ENCODE results near the gene NDUFAF3.
"Not testable (repeated sequence)": the region's sequence is repeated elsewhere in the genome, so short reads cannot be mapped to it uniquely, and the experiment has no call there.

Gene NDUFAF3

DNA sequence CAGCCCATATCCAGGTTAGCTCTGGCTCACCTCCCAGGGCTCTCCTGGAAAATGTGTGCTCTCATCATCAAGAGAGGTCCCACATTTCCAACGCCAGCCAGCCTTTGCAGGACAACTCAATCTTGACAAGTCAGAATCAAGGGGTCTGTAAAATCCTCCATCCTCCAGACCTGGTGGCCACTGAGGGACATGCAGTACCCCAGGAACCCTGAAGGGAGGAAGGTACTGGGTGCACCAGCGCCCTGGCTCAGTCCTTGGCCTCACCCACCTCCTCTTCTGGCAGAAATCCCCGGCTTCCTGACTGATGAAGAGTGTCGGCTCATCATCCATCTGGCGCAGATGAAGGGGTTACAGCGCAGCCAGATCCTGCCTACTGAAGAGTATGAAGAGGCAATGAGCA is 20.8 kb upstream of the NDUFAF3 start:
- DNase-seq = no peak

DNA sequence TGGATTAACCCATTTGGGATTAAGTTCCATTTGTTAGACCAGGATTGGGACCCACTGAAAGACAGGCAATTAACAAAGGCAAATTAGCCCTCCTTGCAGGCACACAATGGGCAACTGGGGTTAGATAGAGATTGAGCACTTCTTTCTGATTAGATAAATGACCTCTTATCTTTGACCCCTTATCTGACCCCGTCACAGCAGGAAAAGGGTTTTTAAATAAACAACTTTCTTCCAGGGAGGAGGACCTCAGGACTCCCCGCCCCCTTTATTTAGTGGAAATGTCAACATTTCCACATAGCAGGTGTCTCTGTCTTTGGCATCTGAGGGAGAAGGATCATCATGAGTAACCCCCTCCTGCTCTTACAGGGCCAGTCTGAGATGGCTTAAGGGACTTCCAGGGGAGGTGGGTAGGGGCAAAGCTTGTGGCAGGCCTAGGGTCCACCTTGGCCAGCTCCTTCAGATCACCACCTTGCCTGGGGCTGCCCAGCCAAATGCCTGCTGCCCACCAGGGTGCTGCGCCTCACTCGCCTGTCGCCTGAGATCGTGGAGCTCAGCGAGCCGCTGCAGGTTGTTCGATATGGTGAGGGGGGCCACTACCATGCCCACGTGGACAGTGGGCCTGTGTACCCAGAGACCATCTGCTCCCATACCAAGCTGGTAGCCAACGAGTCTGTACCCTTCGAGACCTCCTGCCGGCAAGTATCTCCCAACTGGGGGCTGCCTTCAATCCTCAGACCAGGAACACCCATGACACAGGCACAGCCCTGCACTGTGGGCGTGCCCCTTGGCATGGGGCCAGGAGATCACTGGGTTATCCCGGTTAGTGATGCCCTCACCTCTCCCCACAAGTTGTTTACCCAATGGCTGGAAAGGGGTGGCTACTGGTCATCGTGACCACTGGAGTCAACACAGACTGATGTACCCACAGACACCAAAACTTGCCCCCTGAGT is 17.3 kb upstream of the NDUFAF3 start:
- DNase-seq = no peak

- DNase-seq = no peak
These were observed 16.6 kb upstream of the NDUFAF3 start for GRCh38 chr3:49005303-49005680.

GRCh38 chr3:49005998-49006397 is 15.9 kb upstream of the NDUFAF3 start:
- no peak for DNase-seq

DNA sequence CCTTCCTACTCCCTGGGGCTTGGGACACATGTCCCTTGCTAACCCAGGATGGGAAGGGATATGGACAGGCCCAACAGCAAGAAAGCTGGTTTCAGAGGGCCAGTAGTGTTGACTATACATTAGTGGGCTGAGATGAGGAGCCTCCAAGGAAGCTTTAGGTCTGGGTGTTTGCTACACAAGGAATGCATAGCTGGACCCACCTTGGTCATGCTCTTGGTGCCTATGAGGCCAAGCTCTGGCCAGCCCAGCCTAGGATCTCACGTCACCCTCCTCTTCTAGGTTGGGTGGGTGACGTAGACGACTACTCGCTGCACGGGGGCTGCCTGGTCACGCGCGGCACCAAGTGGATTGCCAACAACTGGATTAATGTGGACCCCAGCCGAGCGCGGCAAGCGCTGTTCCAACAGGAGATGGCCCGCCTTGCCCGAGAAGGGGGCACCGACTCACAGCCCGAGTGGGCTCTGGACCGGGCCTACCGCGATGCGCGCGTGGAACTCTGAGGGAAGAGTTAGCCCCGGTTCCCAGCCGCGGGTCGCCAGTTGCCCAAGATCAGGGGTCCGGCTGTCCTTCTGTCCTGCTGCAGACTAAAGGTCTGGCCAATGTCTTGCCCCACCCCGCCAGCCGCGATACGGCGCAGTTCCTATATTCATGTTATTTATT is 15.4 kb upstream of the NDUFAF3 start:
- no peak for DNase-seq

GRCh38 chr3:49007068-49007770 is 14.7 kb upstream of the NDUFAF3 start, which contains the start of gene WDR6:
Gene WDR6, plus strand, starts transcription at chr3:49007391. Its CDS starts 41 bp downstream, at chr3:49007432.
- DNase-seq = peak; percentile 99

DNA sequence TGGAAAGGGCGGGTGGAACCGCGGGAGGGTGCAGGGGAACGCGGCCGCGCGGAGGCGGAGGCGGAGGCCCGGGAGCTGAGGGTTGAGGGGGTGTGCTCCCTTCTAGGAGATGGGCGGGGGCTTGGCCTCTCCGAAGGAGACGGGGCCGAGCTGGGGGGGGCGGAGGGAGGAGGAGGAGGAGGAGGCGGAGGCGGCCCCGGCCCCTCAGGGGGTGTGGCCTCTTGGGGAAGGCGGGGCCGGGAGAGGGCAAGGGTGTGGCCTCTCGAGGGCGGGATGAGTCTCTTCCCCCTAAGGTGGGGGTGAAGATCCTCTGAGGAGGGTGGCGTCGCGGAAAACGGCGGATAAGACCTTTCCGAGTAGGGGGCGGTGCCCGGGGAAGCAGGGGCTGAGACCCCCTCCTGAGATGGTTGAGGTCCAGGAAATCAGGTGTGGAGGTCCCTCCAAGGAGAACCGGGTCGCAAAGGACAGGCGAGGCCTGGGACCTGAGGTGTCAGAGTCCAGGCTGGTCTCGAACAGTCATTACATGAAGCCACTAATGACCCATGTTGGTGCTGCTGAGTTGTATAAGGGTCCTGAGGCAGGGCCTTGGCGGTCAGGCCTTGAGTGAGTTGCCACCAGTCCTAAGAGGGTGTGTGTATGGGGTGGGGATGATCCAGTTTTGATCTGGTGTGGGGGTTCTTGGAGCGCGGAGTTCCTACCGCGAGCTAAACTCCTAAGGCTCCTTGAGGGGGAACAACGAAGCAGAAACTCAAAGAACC is 14.0 kb upstream of the NDUFAF3 start:
- DNase-seq = peak; percentile 95

DNA sequence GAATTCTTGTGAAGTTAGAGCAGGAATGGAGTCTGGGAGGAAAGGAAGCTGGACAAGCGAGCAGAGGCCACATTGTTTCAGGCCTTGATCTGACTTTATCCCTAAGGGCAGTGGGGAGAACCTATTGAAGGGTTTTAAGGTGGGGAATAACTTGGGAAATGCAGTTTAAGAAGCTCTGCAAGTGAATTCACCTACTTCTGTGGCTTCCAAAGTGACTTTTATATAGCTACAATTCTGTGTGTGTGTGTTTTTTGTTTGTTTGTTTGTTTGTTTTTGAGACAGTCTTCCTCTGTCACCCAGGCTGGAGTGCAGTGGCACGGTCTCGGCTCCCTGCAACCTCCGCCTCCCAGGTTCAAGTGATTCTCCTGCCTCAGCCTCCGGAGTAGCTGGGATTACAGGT is 13.3 kb upstream of the NDUFAF3 start:
- not testable (repeated sequence) for DNase-seq

GRCh38 chr3:49009396-49009795 is 12.5 kb upstream of the NDUFAF3 start:
- no peak for DNase-seq

- no peak for DNase-seq
These were observed 9.4 kb upstream of the NDUFAF3 start for GRCh38 chr3:49012441-49013017.

GRCh38 chr3:49013113-49013737 is 8.7 kb upstream of the NDUFAF3 start:
- DNase-seq = no peak

DNA sequence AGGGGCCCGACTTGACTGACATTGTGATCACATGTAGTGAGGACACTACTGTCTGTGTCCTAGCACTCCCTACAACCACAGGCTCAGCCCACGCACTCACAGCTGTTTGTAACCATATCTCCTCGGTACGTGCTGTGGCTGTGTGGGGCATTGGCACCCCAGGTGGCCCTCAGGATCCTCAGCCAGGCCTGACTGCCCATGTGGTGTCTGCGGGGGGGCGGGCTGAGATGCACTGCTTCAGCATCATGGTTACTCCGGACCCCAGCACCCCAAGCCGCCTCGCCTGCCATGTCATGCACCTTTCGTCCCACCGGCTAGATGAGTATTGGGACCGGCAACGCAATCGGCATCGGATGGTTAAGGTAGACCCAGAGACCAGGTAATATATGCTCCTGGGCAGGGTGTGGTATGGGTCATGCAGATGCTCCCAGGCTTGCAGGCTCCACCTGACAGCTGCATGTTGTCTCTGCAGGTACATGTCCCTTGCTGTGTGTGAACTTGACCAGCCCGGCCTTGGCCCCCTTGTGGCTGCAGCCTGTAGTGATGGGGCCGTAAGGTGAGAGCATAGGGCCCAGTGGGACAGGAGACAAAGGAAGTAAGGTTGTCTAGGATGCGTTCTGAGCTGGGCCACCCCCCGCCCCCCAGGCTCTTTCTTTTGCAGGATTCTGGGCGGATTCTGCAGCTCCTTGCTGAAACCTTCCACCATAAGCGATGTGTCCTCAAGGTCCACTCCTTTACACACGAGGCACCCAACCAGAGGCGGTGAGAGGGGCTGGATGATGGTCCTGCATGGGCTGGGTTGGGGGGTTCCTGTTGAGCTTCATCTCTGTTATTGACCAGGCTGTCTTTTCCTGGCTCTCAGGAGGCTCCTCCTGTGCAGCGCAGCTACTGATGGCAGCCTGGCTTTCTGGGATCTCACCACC is 7.9 kb upstream of the NDUFAF3 start:
- peak; percentile 60 for DNase-seq

DNA sequence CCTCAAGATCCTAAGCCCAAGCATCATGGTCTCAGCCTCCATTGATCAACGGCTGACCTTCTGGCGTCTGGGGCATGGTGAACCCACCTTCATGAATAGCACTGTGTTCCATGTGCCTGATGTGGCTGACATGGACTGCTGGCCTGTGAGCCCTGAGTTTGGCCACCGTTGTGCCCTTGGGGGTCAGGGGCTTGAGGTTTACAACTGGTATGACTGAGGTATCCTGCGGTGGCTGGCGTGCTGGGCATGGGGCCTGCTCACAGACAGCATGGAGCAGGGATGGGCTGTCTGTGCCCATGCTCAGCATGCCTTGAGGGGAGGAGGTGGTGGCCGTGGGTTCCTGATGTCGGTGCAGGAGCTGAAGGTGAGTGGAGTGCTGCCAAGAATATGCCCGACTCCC is 6.8 kb upstream of the NDUFAF3 start:
- DNase-seq = no peak

- no peak for DNase-seq
These were observed 6.2 kb upstream of the NDUFAF3 start for GRCh38 chr3:49015765-49016164.

DNA sequence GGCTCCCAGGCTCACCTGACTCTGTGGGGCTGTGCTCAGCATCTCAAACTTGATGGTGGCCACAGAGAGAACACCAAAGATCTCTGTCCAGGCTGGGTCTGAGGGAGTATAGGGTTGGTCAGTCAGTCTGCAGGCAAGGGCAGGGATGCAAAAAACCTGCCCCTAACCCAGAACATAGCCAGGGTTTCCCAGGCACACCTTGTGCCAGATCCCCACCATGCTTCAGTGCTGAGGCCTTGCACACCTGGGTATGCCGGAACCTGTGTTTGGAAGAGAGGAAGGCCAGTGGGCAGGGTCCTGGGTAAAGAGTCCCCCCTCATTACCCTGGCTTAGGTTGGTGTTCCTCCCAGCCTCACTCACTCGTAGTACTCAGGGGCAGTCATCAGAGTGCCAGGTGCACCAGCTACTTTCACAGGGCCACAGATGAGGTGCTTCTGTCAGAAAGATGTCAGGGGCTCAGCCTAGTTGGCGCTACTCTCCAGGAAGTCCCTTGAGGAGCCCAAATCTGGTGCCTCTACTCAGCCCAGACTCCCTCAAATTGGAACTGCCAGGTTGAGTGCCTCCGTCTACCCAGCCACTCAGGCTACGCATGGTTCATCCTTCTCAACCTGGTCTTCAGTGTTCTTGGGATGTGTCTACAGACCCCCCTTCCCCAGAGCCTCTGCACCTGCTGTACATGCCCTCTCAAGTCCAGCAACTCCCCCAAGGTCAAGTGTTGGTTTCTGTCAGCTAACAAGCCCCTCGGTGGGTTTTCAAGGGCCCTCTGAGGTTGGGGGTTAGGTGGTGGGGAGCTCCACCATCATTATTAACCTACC is 5.3 kb upstream of the NDUFAF3 start:
- DNase-seq = no peak

DNA sequence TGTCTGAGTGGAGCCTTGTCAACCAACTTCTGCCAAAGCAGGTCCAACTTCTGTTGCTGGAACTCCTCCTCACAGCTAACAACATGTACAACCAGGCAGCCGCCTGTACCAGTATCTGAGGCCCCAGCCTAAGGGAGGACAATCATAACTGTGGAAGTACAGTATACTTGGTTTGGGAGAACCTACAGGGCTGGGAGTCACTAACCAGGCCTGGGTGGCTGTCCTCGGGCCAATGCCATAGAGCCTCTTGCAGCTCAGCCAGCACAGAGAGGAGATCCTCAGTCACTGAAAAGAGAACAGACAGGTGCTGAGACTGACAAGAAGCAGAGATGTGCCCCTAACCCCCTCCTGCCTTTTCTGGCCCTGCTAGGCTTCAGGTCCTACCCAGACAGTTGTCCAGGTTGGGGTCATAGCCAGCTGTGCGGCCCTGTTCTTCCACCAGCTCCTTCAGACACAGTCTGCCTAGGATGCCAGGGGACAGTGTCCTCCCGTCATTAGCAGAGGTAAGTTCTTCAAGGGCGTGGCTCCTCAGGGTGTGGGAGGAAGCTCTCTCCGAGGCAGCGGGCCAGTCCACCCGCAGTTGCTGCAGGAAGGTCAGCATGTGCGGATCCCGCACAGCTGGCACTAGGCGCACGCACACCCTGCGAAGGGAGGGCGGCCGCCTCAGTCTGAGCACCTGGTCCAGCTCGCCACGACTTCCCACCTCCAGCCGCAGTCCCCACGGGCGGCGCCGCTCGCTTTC is 4.5 kb upstream of the NDUFAF3 start:
- DNase-seq = no peak

DNA sequence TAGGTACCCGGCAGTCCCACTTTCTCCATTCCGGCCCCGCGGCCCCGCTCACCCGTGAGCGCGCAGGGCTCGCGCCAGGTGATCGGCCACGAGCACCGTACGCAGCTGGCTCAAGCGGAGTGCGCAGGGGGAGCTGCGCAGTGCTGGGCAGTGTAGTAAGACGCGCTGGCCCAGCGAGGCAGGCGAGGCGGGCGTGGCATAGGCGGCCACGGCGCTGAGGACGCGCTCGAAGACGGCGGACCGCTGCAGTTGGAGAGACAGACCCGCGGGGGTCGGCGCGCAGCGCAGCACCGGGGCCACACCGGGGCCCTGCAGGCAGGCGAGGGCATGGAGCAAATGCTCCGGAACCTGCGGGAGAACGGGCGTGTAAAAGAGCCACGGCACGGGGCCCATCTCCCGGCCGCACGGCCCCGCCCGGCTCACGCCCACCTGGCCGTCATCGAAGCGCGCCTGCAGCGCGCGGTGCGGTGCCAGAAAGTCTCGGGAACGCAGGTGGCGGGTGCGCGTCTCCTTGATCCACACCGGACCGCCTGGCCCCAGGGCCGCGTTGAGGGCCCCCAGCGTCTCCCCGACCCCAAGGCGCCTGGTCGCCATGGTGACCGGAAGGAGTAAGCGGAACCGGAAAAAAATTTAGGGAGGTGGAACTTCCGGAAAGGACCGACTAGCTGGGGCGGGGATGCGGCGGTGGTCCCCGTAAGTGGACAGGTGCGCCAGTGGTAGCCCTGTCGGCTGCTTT is 3.8 kb upstream of the NDUFAF3 start, which contains the start of gene DALRD3:
Gene DALRD3, minus strand, starts transcription at position 610 of the 736 bp plus-strand sequence. Its CDS starts 16 bp downstream, at position 594.
- DNase-seq = peak; percentile 81

DNA sequence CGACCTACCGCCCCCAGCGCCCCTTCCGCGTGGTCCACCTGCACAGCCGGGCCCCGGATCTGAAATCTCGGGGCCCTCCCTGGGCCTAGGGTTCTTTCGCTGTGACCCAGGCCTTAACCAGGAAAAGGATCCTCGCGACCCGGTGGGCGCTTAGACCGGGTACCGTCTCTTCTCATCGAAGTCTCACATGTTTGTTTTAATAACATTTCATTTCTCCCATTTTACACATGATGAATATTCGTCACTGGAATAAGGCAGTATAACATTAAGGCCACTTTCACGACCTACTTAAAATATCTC is 3.3 kb upstream of the NDUFAF3 start:
- no peak for DNase-seq

Data from activated CD4-positive, alpha-beta T cell treated with anti-CD3 and anti-CD28 coated beads, Interleukin-10, Interleukin-2, amounts not matched to agents 100 ng/mL and 50 ng/mL, durations not matched to agents 16 hours and 8 hours (primary cell).